Fibroblast of pulmonary artery (primary cell): ENCODE data around the gene SHLD1.
"Not testable (repeated sequence)": the region's sequence is repeated elsewhere in the genome, so short reads cannot be mapped to it uniquely, and the experiment has no call there.

ENCODE experiments used
- DNase-seq: peaks from one replicate; pipeline ENCODE4 v3.0.0-alpha.2; 2010; ENCODE audit warnings: low read depth
- H3K4me3 ChIP-seq: replicated peaks from 2 replicates; pipeline ENCODE4 v1.5.1; 2011; ENCODE audit warnings: low read depth, mild to moderate bottlenecking, control low read depth, low read length, moderate library complexity
- CTCF ChIP-seq: IDR thresholded peaks from 2 replicates; pipeline ENCODE4 v1.5.1; 2011; ENCODE audit warnings: mild to moderate bottlenecking, control low read depth, low read length, inconsistent platforms; ENCODE audit errors: missing control alignments

The SHLD1 gene

GRCh38 chr20:5796331-5797040 is 46.3 kb downstream of the SHLD1 start:
- H3K4me3 ChIP-seq = no peak overlapping the region
- no peak for DNase-seq
- TF ChIP-seq CTCF = no peak

- TF ChIP-seq CTCF = no peak
- H3K4me3 ChIP-seq = no peak overlapping the region
Measured at GRCh38 chr20:5797165-5797564, 47.0 kb downstream of the SHLD1 start.

GRCh38 chr20:5797843-5798462 is 47.8 kb downstream of the SHLD1 start:
- no peak overlapping the region for H3K4me3 ChIP-seq
- no peak for TF ChIP-seq CTCF

More at GRCh38 chr20:5797165-5797564, 47.0 kb downstream of the SHLD1 start:
- no peak for DNase-seq

GRCh38 chr20:5803754-5804303 is 53.6 kb downstream of the SHLD1 start:
- not testable (repeated sequence) for H3K4me3 ChIP-seq, DNase-seq

More at GRCh38 chr20:5797843-5798462, 47.8 kb downstream of the SHLD1 start:
- DNase-seq = no peak

- peak; percentile 23 for DNase-seq
- no peak overlapping the region for H3K4me3 ChIP-seq
- peak; percentile 25 for TF ChIP-seq CTCF
Measured at GRCh38 chr20:5806457-5807263, 56.5 kb downstream of the SHLD1 start.

- TF ChIP-seq CTCF = no peak
- DNase-seq = no peak
- H3K4me3 ChIP-seq = no peak overlapping the region
Measured at GRCh38 chr20:5807431-5807830, 57.2 kb downstream of the SHLD1 start.

GRCh38 chr20:5808901-5809300 is 58.7 kb downstream of the SHLD1 start:
- TF ChIP-seq CTCF = no peak
- no peak for DNase-seq

More at GRCh38 chr20:5808901-5809300, 58.7 kb downstream of the SHLD1 start:
- H3K4me3 ChIP-seq = no peak overlapping the region
